HTR-8/SVneo (cell line): ENCODE data around the gene BSX.

Experiments
- DNase-seq: peaks from one replicate; pipeline ENCODE4 v3.0.0; 2011; ENCODE audit warnings: low spot score, mixed read lengths; ENCODE audit not compliant: insufficient read length
- FAIRE-seq: peaks from 2 replicates; lab custom pipeline; 2011; peaks lifted over from hg19 to GRCh38; lab: Jason Lieb, UNC

The BSX gene

GRCh38 chr11:122981388-122982264 lies at the start of gene BSX:
TSS of gene BSX (minus strand) at chr11:122981834. CDS start at chr11:122981671, 163 bp downstream.
- DNase-seq (peak; percentile 61), FAIRE-seq (no peak)

- FAIRE-seq (no peak), DNase-seq (no peak)
Measured at GRCh38 chr11:123030517-123030916, 48.9 kb upstream of the BSX start.

- no peak for FAIRE-seq
- DNase-seq, result peak; percentile 73
Measured at GRCh38 chr11:123020968-123021367, 39.3 kb upstream of the BSX start.

GRCh38 chr11:123018702-123019101 lies 37.1 kb upstream of the BSX start:
- DNase-seq (no peak), FAIRE-seq (no peak)

- FAIRE-seq (no peak), DNase-seq (no peak)
Measured at GRCh38 chr11:123011510-123011909, 29.9 kb upstream of the BSX start.

GRCh38 chr11:123006860-123007542 lies 25.4 kb upstream of the BSX start:
- FAIRE-seq (no peak), DNase-seq (no peak)

GRCh38 chr11:123000721-123001120 lies 19.1 kb upstream of the BSX start:
- DNase-seq (no peak), FAIRE-seq (no peak)

GRCh38 chr11:122998727-122999366 lies 17.2 kb upstream of the BSX start:
- FAIRE-seq (peak; percentile 16), DNase-seq (no peak)

- DNase-seq (no peak), FAIRE-seq (no peak)
Measured at GRCh38 chr11:122995526-122995925, 13.9 kb upstream of the BSX start.

GRCh38 chr11:122984186-122985011 lies 2.8 kb upstream of the BSX start:
- FAIRE-seq (no peak), DNase-seq (peak; percentile 51)

- DNase-seq (no peak), FAIRE-seq (peak; percentile 26)
Measured at GRCh38 chr11:122983438-122984185, 2.0 kb upstream of the BSX start.

- no peak for FAIRE-seq
- DNase-seq, result no peak
Measured at GRCh38 chr11:122979815-122980595, 1.6 kb downstream of the BSX start.

GRCh38 chr11:122979103-122979814 lies 2.4 kb downstream of the BSX start:
- no peak for DNase-seq
- no peak for FAIRE-seq

- FAIRE-seq, result no peak
Measured at GRCh38 chr11:122978299-122978620, 3.4 kb downstream of the BSX start.

GRCh38 chr11:122977470-122978298 lies 4.0 kb downstream of the BSX start:
- FAIRE-seq (no peak), DNase-seq (no peak)

More at GRCh38 chr11:122978299-122978620, 3.4 kb downstream of the BSX start:
- no peak for DNase-seq

- no peak for FAIRE-seq
- no peak for DNase-seq
Measured at GRCh38 chr11:122976734-122977469, 4.7 kb downstream of the BSX start.
